Measurements from ENCODE around the gene RIMS4. TPM values are rescaled to one million over a fixed set of nuclear protein-coding genes. Genes with fewer than 3 reads are reported as not detected.

The RIMS4 gene
- total RNA-seq, 2 donors from 2014 or later, result 0.05 to 0.07 TPM

- Mint-ChIP-seq H3K4me3 (no peak overlapping the region), H3K9me3 (peaks cover 1 to 2% of the 10 kb centered on the region in 2 donors), H3K27me3 (ENCODE audit: low read depth) (peaks cover 35% of the 10 kb centered on the region), H3K36me3 (ENCODE audit: insufficient read depth in 2 of 2) (no peaks in the 10 kb centered on the region), H3K27ac (no peak overlapping the region), H3K4me1 (ENCODE audit: low read depth) (peaks cover 7% of the 10 kb centered on the region)
- no peak for DNase-seq
- no peak for ATAC-seq (replicated peaks in 1 of 2)
Measured at GRCh38 chr20:44839481-44839880, 29.1 kb upstream of the RIMS4 start.

GRCh38 chr20:44838521-44838920 lies 28.2 kb upstream of the RIMS4 start:
- no peak overlapping the region for H3K4me3 Mint-ChIP-seq
- no peak overlapping the region for H3K27ac Mint-ChIP-seq
- peaks cover 1 to 2% of the 10 kb centered on the region in 2 donors for H3K9me3 Mint-ChIP-seq
- peaks cover 27% of the 10 kb centered on the region for H3K27me3 Mint-ChIP-seq (ENCODE audit: low read depth)
- no peak for ATAC-seq (replicated peaks in 1 of 2)
- no peaks in the 10 kb centered on the region for H3K36me3 Mint-ChIP-seq (ENCODE audit: insufficient read depth in 2 of 2)
- H3K4me1 Mint-ChIP-seq (ENCODE audit: low read depth), result peaks cover 9% of the 10 kb centered on the region
- DNase-seq, result no peak

GRCh38 chr20:44837946-44838345 lies 27.6 kb upstream of the RIMS4 start:
- peaks cover 9% of the 10 kb centered on the region for H3K4me1 Mint-ChIP-seq (ENCODE audit: low read depth)
- no peak overlapping the region for H3K27ac Mint-ChIP-seq
- H3K9me3 Mint-ChIP-seq, result peaks cover 1 to 2% of the 10 kb centered on the region in 2 donors
- no peak overlapping the region for H3K4me3 Mint-ChIP-seq
- ATAC-seq (replicated peaks in 1 of 2), result no peak
- peaks cover 21% of the 10 kb centered on the region for H3K27me3 Mint-ChIP-seq (ENCODE audit: low read depth)
- no peaks in the 10 kb centered on the region for H3K36me3 Mint-ChIP-seq (ENCODE audit: insufficient read depth in 2 of 2)
- DNase-seq, result no peak

- H3K4me3 Mint-ChIP-seq, result no peak overlapping the region
- H3K36me3 Mint-ChIP-seq (ENCODE audit: insufficient read depth in 2 of 2), result no peaks in the 10 kb centered on the region
- DNase-seq, result no peak
- peaks cover 9% of the 10 kb centered on the region for H3K4me1 Mint-ChIP-seq (ENCODE audit: low read depth)
- H3K9me3 Mint-ChIP-seq, result peaks cover 1 to 2% of the 10 kb centered on the region in 2 donors
- no peak overlapping the region for H3K27ac Mint-ChIP-seq
- H3K27me3 Mint-ChIP-seq (ENCODE audit: low read depth), result peaks cover 19% of the 10 kb centered on the region
- no peak for ATAC-seq (replicated peaks in 1 of 2)
Measured at GRCh38 chr20:44836601-44837120, 26.3 kb upstream of the RIMS4 start.

- ATAC-seq (replicated peaks in 1 of 2) (no peak), DNase-seq (no peak)
- Mint-ChIP-seq H3K27ac (no peak overlapping the region), H3K9me3 (peaks cover 1 to 3% of the 10 kb centered on the region in 2 donors), H3K36me3 (ENCODE audit: insufficient read depth in 2 of 2) (no peaks in the 10 kb centered on the region), H3K4me1 (ENCODE audit: low read depth) (peaks cover 9% of the 10 kb centered on the region), H3K4me3 (no peak overlapping the region), H3K27me3 (ENCODE audit: low read depth) (peaks cover 21% of the 10 kb centered on the region)
Measured at GRCh38 chr20:44835661-44836221, 25.4 kb upstream of the RIMS4 start.

- peak overlapping the region; percentile 34 for H3K27ac Mint-ChIP-seq
Measured at GRCh38 chr20:44835116-44835515, 24.8 kb upstream of the RIMS4 start.

GRCh38 chr20:44834693-44835092 lies 24.3 kb upstream of the RIMS4 start:
- Mint-ChIP-seq H3K36me3 (ENCODE audit: insufficient read depth in 2 of 2) (no peaks in the 10 kb centered on the region), H3K4me1 (ENCODE audit: low read depth) (peaks cover 9% of the 10 kb centered on the region), H3K27me3 (ENCODE audit: low read depth) (peaks cover 22% of the 10 kb centered on the region), H3K9me3 (peaks cover 1 to 3% of the 10 kb centered on the region in 2 donors), H3K4me3 (no peak overlapping the region), H3K27ac (peak overlapping the region; percentile 34)
- peak in 1 of 2 donors; percentile 62 for ATAC-seq (replicated peaks in 1 of 2)
- DNase-seq, result no peak

More at GRCh38 chr20:44835116-44835515, 24.8 kb upstream of the RIMS4 start:
- peaks cover 1 to 3% of the 10 kb centered on the region in 2 donors for H3K9me3 Mint-ChIP-seq
- H3K36me3 Mint-ChIP-seq (ENCODE audit: insufficient read depth in 2 of 2), result no peaks in the 10 kb centered on the region
- peaks cover 22% of the 10 kb centered on the region for H3K27me3 Mint-ChIP-seq (ENCODE audit: low read depth)
- DNase-seq (no peak), ATAC-seq (replicated peaks in 1 of 2) (no peak)
- H3K4me1 Mint-ChIP-seq (ENCODE audit: low read depth), result peaks cover 9% of the 10 kb centered on the region
- no peak overlapping the region for H3K4me3 Mint-ChIP-seq

- Mint-ChIP-seq H3K4me1 (ENCODE audit: low read depth) (peaks cover 9% of the 10 kb centered on the region), H3K27me3 (ENCODE audit: low read depth) (peaks cover 22% of the 10 kb centered on the region), H3K36me3 (ENCODE audit: insufficient read depth in 2 of 2) (no peaks in the 10 kb centered on the region), H3K9me3 (peaks cover 1 to 3% of the 10 kb centered on the region in 2 donors), H3K27ac (no peak overlapping the region), H3K4me3 (no peak overlapping the region)
- ATAC-seq (replicated peaks in 1 of 2) (no peak), DNase-seq (no peak)
Measured at GRCh38 chr20:44833437-44833836, 23.1 kb upstream of the RIMS4 start.

- peaks cover 0 to 3% of the 10 kb centered on the region in 2 donors for H3K9me3 Mint-ChIP-seq
Measured at GRCh38 chr20:44832724-44833123, 22.4 kb upstream of the RIMS4 start.

GRCh38 chr20:44830995-44831394 lies 20.6 kb upstream of the RIMS4 start:
- H3K27me3 Mint-ChIP-seq (ENCODE audit: low read depth), result peaks cover 30% of the 10 kb centered on the region
- no peaks in the 10 kb centered on the region for H3K36me3 Mint-ChIP-seq (ENCODE audit: insufficient read depth in 2 of 2)
- ATAC-seq (replicated peaks in 1 of 2) (no peak), DNase-seq (no peak)
- H3K4me1 Mint-ChIP-seq (ENCODE audit: low read depth), result peaks cover 9% of the 10 kb centered on the region
- peaks cover 0 to 3% of the 10 kb centered on the region in 2 donors for H3K9me3 Mint-ChIP-seq
- no peak overlapping the region for H3K4me3 Mint-ChIP-seq
- no peak overlapping the region for H3K27ac Mint-ChIP-seq

More at GRCh38 chr20:44832724-44833123, 22.4 kb upstream of the RIMS4 start:
- DNase-seq (no peak), ATAC-seq (replicated peaks in 1 of 2) (no peak)
- no peak overlapping the region for H3K4me3 Mint-ChIP-seq
- H3K36me3 Mint-ChIP-seq (ENCODE audit: insufficient read depth in 2 of 2), result no peaks in the 10 kb centered on the region
- peaks cover 9% of the 10 kb centered on the region for H3K4me1 Mint-ChIP-seq (ENCODE audit: low read depth)
- no peak overlapping the region for H3K27ac Mint-ChIP-seq
- peaks cover 22% of the 10 kb centered on the region for H3K27me3 Mint-ChIP-seq (ENCODE audit: low read depth)

GRCh38 chr20:44830523-44830922 lies 20.2 kb upstream of the RIMS4 start:
- Mint-ChIP-seq H3K27ac (no peak overlapping the region), H3K36me3 (ENCODE audit: insufficient read depth in 2 of 2) (no peaks in the 10 kb centered on the region), H3K27me3 (ENCODE audit: low read depth) (peaks cover 30% of the 10 kb centered on the region), H3K4me3 (no peak overlapping the region), H3K9me3 (peaks cover 0 to 3% of the 10 kb centered on the region in 2 donors), H3K4me1 (ENCODE audit: low read depth) (peaks cover 9% of the 10 kb centered on the region)
- ATAC-seq (replicated peaks in 1 of 2) (no peak), DNase-seq (no peak)

GRCh38 chr20:44829688-44830087 lies 19.3 kb upstream of the RIMS4 start:
- Mint-ChIP-seq H3K27me3 (ENCODE audit: low read depth) (peaks cover 30% of the 10 kb centered on the region), H3K4me1 (ENCODE audit: low read depth) (peaks cover 3% of the 10 kb centered on the region), H3K9me3 (peaks cover 0 to 3% of the 10 kb centered on the region in 2 donors), H3K27ac (no peak overlapping the region), H3K36me3 (ENCODE audit: insufficient read depth in 2 of 2) (no peaks in the 10 kb centered on the region), H3K4me3 (no peak overlapping the region)
- DNase-seq (no peak), ATAC-seq (replicated peaks in 1 of 2) (no peak)

- no peak for DNase-seq
- no peak overlapping the region for H3K27ac Mint-ChIP-seq
- H3K4me1 Mint-ChIP-seq (ENCODE audit: low read depth), result no peaks in the 10 kb centered on the region
- H3K27me3 Mint-ChIP-seq (ENCODE audit: low read depth), result peaks cover 30% of the 10 kb centered on the region
- no peak for ATAC-seq (replicated peaks in 1 of 2)
- no peaks in the 10 kb centered on the region for H3K36me3 Mint-ChIP-seq (ENCODE audit: insufficient read depth in 2 of 2)
- peaks cover 0 to 3% of the 10 kb centered on the region in 2 donors for H3K9me3 Mint-ChIP-seq
- no peak overlapping the region for H3K4me3 Mint-ChIP-seq
Measured at GRCh38 chr20:44828640-44829039, 18.3 kb upstream of the RIMS4 start.

- no peak for DNase-seq
- peaks cover 26% of the 10 kb centered on the region for H3K27me3 Mint-ChIP-seq (ENCODE audit: low read depth)
Measured at GRCh38 chr20:44827401-44827800, 17.1 kb upstream of the RIMS4 start.

More at GRCh38 chr20:44827401-44827800, 17.1 kb upstream of the RIMS4 start:
- Mint-ChIP-seq H3K4me3 (no peak overlapping the region), H3K4me1 (ENCODE audit: low read depth) (no peaks in the 10 kb centered on the region), H3K36me3 (ENCODE audit: insufficient read depth in 2 of 2) (no peaks in the 10 kb centered on the region), H3K27ac (no peak overlapping the region), H3K9me3 (peaks cover 0 to 3% of the 10 kb centered on the region in 2 donors)
- ATAC-seq (replicated peaks in 1 of 2), result no peak
